Measurements from ENCODE around the gene RRP8. TPM values are rescaled to one million over a fixed set of nuclear protein-coding genes. Genes with fewer than 3 reads are reported as not detected.

The RRP8 gene
- total and polyA plus RNA-seq, 2 of the 8 experiments (the other 6 are each of a cell fraction or from before 2014, with no cell fraction given) = 4.2 to 14.9 TPM

DNA sequence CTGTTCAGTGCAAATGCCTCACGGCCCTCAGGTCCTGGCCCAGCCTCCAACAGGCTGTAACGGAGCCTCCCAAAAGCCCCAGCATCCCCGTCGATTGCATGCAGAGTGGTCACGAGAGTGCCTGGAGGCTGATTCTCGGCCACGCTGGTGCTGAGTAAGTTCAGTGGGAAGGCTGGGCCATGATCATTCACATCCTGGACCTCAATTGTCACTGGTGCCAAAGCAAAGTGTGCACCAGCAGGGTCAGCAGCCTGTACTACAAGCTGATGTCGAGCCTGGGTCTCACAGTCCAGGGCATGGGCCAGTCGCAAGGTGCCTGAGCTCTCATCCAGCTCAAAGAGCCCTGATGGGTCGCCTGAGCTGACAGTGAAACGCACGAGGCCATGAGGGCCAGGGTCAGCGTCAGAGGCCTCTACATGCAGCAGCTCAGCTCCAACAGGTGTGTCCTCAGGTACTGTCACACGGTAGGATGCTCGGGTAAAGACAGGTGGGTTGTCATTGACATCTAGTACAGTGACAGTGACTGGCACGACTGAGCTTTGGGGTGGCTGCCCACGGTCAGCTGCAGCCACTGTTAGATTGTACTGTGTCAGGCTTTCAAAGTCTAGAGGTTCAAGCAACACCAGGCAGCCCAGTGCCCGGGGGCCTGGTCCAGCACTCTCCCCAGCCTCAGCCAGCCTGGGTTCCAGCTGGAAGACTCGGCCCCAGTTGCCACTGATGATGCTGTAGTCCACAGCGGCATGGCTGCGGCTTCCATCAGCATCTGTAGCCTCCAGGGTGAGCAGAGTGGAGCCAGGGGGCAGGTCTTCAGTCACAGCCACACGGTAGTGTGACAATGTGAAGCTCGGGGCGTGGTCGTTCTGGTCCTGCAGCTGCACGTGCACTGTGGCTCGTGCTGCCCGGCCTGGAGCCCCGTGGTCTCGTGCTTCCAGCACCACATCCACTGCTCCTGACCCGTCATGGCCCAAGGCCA, 20.3 kb upstream of the RRP8 start (continued):
- no peak for TF ChIP-seq BCL11A (IDR thresholded peaks at IDR 0.05; ENCODE audit: low read depth in 2 of 2, low read length in 2 of 2)
- TF ChIP-seq POLR2A (IDR thresholded peaks at IDR 0.05; ENCODE audit: control extremely low read depth in 1 of 2, low read depth in 2 of 2, low read length in 2 of 2) = no peak
- TF ChIP-seq, protein P1, sequence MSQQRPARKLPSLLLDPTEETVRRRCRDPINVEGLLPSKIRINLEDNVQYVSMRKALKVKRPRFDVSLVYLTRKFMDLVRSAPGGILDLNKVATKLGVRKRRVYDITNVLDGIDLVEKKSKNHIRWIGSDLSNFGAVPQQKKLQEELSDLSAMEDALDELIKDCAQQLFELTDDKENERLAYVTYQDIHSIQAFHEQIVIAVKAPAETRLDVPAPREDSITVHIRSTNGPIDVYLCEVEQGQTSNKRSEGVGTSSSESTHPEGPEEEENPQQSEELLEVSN (IDR thresholded peaks at IDR 0.05) = no peak
- TF ChIP-seq CREB1 (IDR thresholded peaks at IDR 0.05) = no peak
- TF ChIP-seq RAD21 (IDR thresholded peaks at IDR 0.05 in 1 of 2, conservative IDR thresholded peaks at IDR 0.05 in 1 of 2; ENCODE audit: low read depth in 2 of 2, low read length in 2 of 2) = no peak
- no peak for TF ChIP-seq POLR2AphosphoS5 (IDR thresholded peaks at IDR 0.05; ENCODE audit: low read depth, low read length)
- TF ChIP-seq TEAD4 (IDR thresholded peaks at IDR 0.05; ENCODE audit: low read depth, low read length) = no peak
- TF ChIP-seq EP300 (IDR thresholded peaks at IDR 0.05; ENCODE audit: borderline replicate concordance in 1 of 2, low read depth in 2 of 2, low read length in 2 of 2) = no peak
- TF ChIP-seq BRCA1 (IDR thresholded peaks at IDR 0.05; ENCODE audit: low read depth, low read length) = no peak
